WTC11 (cell line): ENCODE data around the gene ELP4.

ENCODE experiments used
- CTCF ChIP-seq: fragments of 200-600 bp; IDR thresholded peaks from 2 replicates; pipeline ENCODE4 v1.8.0; 2022; ENCODE audit warnings: antibody characterized with exemption
- JUN ChIP-seq: sonication (generic); formaldehyde crosslinking; IDR thresholded peaks from 2 replicates; pipeline ENCODE4 v1.8.0; 2023; ENCODE audit warnings: mild to moderate bottlenecking, missing genetic modification reagents
- MYBL2 ChIP-seq: sonication (generic); formaldehyde crosslinking; IDR thresholded peaks from 2 replicates; pipeline ENCODE4 v1.8.1; 2023; ENCODE audit warnings: mild to moderate bottlenecking, moderate library complexity, missing genetic modification reagents
- ZNF317 ChIP-seq: sonication (generic); formaldehyde crosslinking; IDR thresholded peaks from 2 replicates; pipeline ENCODE4 v1.8.1; 2023; ENCODE audit warnings: low read depth, mild to moderate bottlenecking, moderate library complexity, missing genetic modification reagents, borderline replicate concordance

- TF ChIP-seq MYBL2 (CRISPR knock-in tag) (no peak), CTCF (no peak), JUN (no peak), ZNF317 (CRISPR knock-in tag) (no peak)
These were observed 247.8 kb downstream of the ELP4 start for GRCh38 chr11:31757260-31757835.
